HepG2 (cell line): ENCODE data around the gene IFI27L2. TPM values are rescaled to one million over a fixed set of nuclear protein-coding genes. Genes with fewer than 3 reads are reported as not detected.

Experiments
- ATAD3A ChIP-seq: sonication (generic); formaldehyde crosslinking; IDR thresholded peaks from 2 replicates; pipeline ENCODE4 v1.4.0; 2020; ENCODE audit warnings: missing genetic modification reagents
- TBX3 ChIP-seq: fragments of 450-650 bp; IDR thresholded peaks from 2 replicates; pipeline ENCODE4 v1.6.1; 2017; ENCODE audit warnings: antibody characterized with exemption, mild to moderate bottlenecking, inconsistent platforms, borderline replicate concordance
- YEATS4 ChIP-seq: sonication (generic); formaldehyde crosslinking; IDR thresholded peaks from 2 replicates; pipeline ENCODE4 v1.4.0; 2020; ENCODE audit warnings: missing genetic modification reagents, borderline replicate concordance
- ZHX2 ChIP-seq, 2 experiments: sonication (generic) in 1 of 2; formaldehyde crosslinking in 1 of 2; IDR thresholded peaks; 2 replicates each; pipeline versions ENCODE4 v1.6.1 to v1.9.0; 2014 to 2022; ENCODE audit warnings: antibody characterized with exemption in 1 of 2, borderline replicate concordance in 1 of 2, inconsistent platforms in 1 of 2, low read depth in 1 of 2, missing genetic modification reagents in 1 of 2
- ZNF441 ChIP-seq: sonication (generic); formaldehyde crosslinking; IDR thresholded peaks from 2 replicates; pipeline ENCODE4 v1.7.0; 2021; ENCODE audit warnings: missing genetic modification reagents, borderline replicate concordance
- ZNF451 ChIP-seq: sonication (generic); formaldehyde crosslinking; IDR thresholded peaks from 2 replicates; pipeline ENCODE4 v1.5.0; 2020; ENCODE audit warnings: mild to moderate bottlenecking, missing genetic modification reagents
- polyA plus RNA-seq, 8 experiments: library from polyadenylated mRNA; depleted of rRNA in 3 of 8; stranded (reverse) in 7 of 8; unstranded in 1 of 8; fragments of >200 nt; fragmentation: Illumina TruSeq in 4 of 8; extraction: Trizol in 4 of 8; gene quantifications; 2 replicates each; pipeline versions ENCODE4 v1.2.1 to v1.2.3, GENCODE V29; 2011 to 2016; ENCODE audit warnings: low read depth in 4 of 8, missing spikeins in 1 of 8, mixed read lengths in 1 of 8; ENCODE audit not compliant: insufficient read depth in 1 of 8
- total RNA-seq, 5 experiments: library from RNA; depleted of rRNA; stranded (reverse); fragments of >200 nt; fragmentation: Illumina TruSeq; extraction: Trizol; gene quantifications; 2 replicates each; pipeline ENCODE4 v1.2.3, GENCODE V29; 2016; ENCODE audit warnings: low read depth in 1 of 5
- TF ChIP-seq, protein P1 (sequence below): sonication (generic); formaldehyde crosslinking; IDR thresholded peaks from 2 replicates; pipeline ENCODE4 v1.4.0; 2020; ENCODE audit warnings: missing genetic modification reagents
- TF ChIP-seq, protein P2 (sequence below): sonication (generic); formaldehyde crosslinking; IDR thresholded peaks from 2 replicates; pipeline ENCODE4 v1.5.0; 2020; ENCODE audit warnings: mild to moderate bottlenecking, missing genetic modification reagents, borderline replicate concordance
- TF ChIP-seq, protein P3 (sequence below): sonication (generic); formaldehyde crosslinking; IDR thresholded peaks from 2 replicates; pipeline ENCODE4 v1.5.0; 2020; ENCODE audit warnings: missing genetic modification reagents
- TF ChIP-seq, protein P4 (sequence below): sonication (generic); formaldehyde crosslinking; IDR thresholded peaks from 2 replicates; pipeline ENCODE4 v1.4.0; 2020; ENCODE audit warnings: mild to moderate bottlenecking, low read depth, missing genetic modification reagents
- TF ChIP-seq, protein P5 (sequence below): sonication (generic); formaldehyde crosslinking; IDR thresholded peaks from 2 replicates; pipeline ENCODE4 v1.4.0; 2020; ENCODE audit warnings: missing genetic modification reagents

IFI27L2 gene
- total and polyA plus RNA-seq, 2 of the 13 experiments (the other 11 are each of a cell fraction or from before 2014, with no cell fraction given) = 4.3 to 4.8 TPM

GRCh38 chr14:94173885-94174603 lies 44.6 kb upstream of the IFI27L2 start, which contains the start of gene PPP4R4 (continued):
- TF ChIP-seq, protein P1, sequence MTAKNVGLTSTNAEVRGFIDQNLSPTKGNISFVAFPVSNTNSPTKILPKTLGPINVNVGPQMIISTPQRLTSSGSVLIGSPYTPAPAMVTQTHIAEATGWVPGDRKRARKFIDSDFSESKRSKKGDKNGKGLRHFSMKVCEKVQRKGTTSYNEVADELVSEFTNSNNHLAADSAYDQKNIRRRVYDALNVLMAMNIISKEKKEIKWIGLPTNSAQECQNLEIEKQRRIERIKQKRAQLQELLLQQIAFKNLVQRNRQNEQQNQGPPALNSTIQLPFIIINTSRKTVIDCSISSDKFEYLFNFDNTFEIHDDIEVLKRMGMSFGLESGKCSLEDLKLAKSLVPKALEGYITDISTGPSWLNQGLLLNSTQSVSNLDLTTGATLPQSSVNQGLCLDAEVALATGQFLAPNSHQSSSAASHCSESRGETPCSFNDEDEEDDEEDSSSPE = 0 out of 2 replicates have a peak, but pooled peaks have one; percentile 7
- TF ChIP-seq ZHX2 (IDR thresholded peaks at IDR 0.05; ENCODE audit: low read depth) (no peak), ZHX2 (CRISPR knock-in tag; IDR thresholded peaks at IDR 0.05; ENCODE audit: borderline replicate concordance) (no peak), ATAD3A (no peak), ZNF441 (CRISPR knock-in tag) (0 out of 2 replicates have a peak, but pooled peaks have one; percentile 31), ZNF451 (CRISPR knock-in tag) (0 out of 2 replicates have a peak, but pooled peaks have one; percentile 66), TBX3 (no peak), YEATS4 (peak; percentile 35; the same call in 1 of the 2 replicates)
- TF ChIP-seq, protein P2, sequence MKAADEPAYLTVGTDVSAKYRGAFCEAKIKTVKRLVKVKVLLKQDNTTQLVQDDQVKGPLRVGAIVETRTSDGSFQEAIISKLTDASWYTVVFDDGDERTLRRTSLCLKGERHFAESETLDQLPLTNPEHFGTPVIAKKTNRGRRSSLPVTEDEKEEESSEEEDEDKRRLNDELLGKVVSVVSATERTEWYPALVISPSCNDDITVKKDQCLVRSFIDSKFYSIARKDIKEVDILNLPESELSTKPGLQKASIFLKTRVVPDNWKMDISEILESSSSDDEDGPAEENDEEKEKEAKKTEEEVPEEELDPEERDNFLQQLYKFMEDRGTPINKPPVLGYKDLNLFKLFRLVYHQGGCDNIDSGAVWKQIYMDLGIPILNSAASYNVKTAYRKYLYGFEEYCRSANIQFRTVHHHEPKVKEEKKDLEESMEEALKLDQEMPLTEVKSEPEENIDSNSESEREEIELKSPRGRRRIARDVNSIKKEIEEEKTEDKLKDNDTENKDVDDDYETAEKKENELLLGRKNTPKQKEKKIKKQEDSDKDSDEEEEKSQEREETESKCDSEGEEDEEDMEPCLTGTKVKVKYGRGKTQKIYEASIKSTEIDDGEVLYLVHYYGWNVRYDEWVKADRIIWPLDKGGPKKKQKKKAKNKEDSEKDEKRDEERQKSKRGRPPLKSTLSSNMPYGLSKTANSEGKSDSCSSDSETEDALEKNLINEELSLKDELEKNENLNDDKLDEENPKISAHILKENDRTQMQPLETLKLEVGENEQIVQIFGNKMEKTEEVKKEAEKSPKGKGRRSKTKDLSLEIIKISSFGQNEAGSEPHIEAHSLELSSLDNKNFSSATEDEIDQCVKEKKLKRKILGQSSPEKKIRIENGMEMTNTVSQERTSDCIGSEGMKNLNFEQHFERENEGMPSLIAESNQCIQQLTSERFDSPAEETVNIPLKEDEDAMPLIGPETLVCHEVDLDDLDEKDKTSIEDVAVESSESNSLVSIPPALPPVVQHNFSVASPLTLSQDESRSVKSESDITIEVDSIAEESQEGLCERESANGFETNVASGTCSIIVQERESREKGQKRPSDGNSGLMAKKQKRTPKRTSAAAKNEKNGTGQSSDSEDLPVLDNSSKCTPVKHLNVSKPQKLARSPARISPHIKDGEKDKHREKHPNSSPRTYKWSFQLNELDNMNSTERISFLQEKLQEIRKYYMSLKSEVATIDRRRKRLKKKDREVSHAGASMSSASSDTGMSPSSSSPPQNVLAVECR (CRISPR knock-in tag) = 0 out of 2 replicates have a peak, but pooled peaks have one; percentile 26
- TF ChIP-seq, protein P3, sequence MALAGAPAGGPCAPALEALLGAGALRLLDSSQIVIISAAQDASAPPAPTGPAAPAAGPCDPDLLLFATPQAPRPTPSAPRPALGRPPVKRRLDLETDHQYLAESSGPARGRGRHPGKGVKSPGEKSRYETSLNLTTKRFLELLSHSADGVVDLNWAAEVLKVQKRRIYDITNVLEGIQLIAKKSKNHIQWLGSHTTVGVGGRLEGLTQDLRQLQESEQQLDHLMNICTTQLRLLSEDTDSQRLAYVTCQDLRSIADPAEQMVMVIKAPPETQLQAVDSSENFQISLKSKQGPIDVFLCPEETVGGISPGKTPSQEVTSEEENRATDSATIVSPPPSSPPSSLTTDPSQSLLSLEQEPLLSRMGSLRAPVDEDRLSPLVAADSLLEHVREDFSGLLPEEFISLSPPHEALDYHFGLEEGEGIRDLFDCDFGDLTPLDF (CRISPR knock-in tag) = no peak
- TF ChIP-seq, protein P4, sequence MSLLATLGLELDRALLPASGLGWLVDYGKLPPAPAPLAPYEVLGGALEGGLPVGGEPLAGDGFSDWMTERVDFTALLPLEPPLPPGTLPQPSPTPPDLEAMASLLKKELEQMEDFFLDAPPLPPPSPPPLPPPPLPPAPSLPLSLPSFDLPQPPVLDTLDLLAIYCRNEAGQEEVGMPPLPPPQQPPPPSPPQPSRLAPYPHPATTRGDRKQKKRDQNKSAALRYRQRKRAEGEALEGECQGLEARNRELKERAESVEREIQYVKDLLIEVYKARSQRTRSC = no peak
- TF ChIP-seq, protein P5, sequence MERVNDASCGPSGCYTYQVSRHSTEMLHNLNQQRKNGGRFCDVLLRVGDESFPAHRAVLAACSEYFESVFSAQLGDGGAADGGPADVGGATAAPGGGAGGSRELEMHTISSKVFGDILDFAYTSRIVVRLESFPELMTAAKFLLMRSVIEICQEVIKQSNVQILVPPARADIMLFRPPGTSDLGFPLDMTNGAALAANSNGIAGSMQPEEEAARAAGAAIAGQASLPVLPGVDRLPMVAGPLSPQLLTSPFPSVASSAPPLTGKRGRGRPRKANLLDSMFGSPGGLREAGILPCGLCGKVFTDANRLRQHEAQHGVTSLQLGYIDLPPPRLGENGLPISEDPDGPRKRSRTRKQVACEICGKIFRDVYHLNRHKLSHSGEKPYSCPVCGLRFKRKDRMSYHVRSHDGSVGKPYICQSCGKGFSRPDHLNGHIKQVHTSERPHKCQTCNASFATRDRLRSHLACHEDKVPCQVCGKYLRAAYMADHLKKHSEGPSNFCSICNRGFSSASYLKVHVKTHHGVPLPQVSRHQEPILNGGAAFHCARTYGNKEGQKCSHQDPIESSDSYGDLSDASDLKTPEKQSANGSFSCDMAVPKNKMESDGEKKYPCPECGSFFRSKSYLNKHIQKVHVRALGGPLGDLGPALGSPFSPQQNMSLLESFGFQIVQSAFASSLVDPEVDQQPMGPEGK (CRISPR knock-in tag) = 0 out of 2 replicates have a peak, but pooled peaks have one; percentile 36
